OCI-LY3 (cell line): Measurements from ENCODE around the gene AP4M1.

Source experiments
- CTCF ChIP-seq: fragments of 200-600, 300-600 bp; sonication (generic); IDR thresholded peaks from 2 replicates; pipeline ENCODE4 v1.5.1; 2014; ENCODE audit warnings: antibody characterized with exemption, low read length, low read depth
- EZH2phosphoT487 ChIP-seq: fragments of 200-600 bp; shearing (Covaris generic); IDR thresholded peaks from 2 replicates; pipeline ENCODE4 v1.6.1; 2018; ENCODE audit warnings: antibody characterized with exemption, mixed run types, low read depth

- TF ChIP-seq CTCF = no peak
- no peak for TF ChIP-seq EZH2phosphoT487
Measured at GRCh38 chr7:100152937-100153666, 51.7 kb downstream of the AP4M1 start.
